ENCODE results near the gene PEPD.

GRCh38 chr19:33465834-33466233 lies 55.8 kb downstream of the PEPD start:
- TF ChIP-seq CTCF (conservative IDR thresholded peaks at IDR 0.05; ENCODE audit: low read length) (no peak), EZH2phosphoT487 (IDR thresholded peaks at IDR 0.05; ENCODE audit: borderline replicate concordance) (no peak)
